HG03520 (cell line): ENCODE measurements around the gene OSER1.
"Not testable (repeated sequence)": the region's sequence is repeated elsewhere in the genome, so short reads cannot be mapped to it uniquely, and the experiment has no call there.

Source experiments
- ATAC-seq: cut with Tn5 transposase; IDR thresholded peaks from one replicate; pipeline ENCODE4 v1.9.1; 2021; ENCODE audit warnings: mild to moderate bottlenecking, moderate library complexity; ENCODE audit not compliant: unreplicated experiment

OSER1 gene

GRCh38 chr20:44204156-44204831 lies 6.3 kb downstream of the OSER1 start:
- no peak for ATAC-seq

- no peak for ATAC-seq
Measured at GRCh38 chr20:44203161-44203560, 7.4 kb downstream of the OSER1 start.

DNA sequence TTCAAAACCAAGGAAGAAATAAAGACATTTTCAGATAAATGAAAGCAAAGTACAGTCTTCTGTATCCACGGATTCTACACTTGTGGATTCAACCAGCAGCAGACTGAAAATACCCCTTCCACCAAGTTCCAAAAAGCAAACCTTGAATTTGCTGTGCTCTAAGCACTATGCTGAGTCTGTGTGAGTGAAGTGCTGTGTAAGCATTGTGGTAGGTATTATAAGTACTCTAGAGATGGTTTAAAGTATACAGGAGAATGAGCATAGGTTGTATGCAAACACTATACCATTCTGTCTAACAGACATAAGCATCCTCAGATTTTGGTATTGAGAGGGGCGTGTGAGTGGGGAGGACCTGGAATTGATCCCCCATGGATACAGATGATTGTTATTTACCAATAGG lies 9.6 kb downstream of the OSER1 start:
- ATAC-seq = no peak

DNA sequence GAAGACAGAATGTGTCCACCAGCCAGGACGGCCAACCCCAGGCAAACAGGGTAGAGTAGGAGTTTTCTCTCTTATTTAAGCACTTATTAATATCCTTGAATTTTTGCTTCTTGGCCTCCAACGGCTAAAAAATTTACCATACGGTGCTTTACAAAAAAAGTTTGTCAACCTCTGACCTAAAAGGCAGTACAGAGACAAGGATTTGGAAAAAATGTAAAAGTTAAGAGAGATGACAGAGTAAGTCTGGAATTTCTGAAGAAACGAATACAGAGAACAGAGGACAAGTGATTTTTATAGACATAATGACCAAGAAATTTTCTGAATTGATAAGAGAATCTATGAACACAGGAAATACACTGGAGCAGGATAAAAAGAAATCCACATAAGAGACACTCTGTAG lies 10.2 kb downstream of the OSER1 start:
- no peak for ATAC-seq

DNA sequence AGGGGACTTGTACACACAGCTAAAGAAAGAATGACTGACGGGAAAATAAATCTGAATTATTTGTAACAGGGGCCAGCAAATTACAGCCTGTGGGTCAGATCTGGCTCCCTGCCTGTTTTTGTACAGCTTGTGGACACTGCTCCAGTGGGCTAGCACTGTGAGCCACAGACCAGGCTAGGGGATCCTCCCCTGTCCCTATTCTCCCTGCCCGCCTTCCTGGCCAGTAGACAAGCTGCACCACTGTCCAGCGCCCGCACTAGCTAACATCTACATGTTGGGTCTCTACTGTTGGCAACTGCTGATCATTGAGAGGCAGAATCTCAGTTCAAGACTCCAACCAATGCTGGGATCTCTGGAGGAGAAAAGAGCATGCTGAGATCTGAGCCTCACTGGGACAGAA lies 10.7 kb downstream of the OSER1 start:
- ATAC-seq = no peak

DNA sequence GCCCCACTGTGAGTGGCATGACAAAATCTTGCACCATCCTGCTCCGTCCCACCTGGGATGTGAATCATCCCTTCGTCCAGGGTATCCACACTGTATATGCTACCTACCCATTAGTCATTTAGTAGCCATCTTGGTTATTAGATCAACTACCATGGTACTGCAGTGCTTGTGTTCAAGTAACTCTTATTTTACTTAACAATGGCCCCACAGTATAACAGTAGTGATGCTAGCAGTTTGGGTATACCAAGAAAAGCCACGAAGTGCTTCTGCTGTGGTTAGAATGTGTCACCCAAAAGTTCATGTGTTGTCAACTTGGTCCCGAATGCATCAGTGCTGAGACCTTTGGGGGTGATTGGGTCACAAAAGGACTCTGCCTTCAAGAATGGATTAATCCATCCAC lies 11.7 kb downstream of the OSER1 start:
- no peak for ATAC-seq

DNA sequence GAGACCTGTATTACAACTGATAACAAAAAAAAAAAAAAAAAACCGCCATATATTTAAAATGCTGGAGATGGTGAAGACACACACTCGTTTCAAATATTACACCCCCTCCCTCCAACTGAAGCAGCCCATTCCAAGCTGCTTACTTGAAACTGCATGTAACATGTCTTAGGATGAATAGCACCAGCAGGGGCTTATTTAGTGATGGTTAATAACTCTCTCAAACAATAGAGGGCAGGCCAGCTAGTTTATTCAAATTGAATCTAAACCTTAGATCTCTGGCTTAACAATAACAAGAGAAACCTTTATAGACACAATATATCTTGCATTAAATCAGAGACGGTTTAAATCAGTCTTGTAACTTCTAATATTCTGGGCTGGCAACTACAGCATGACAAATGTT lies 14.3 kb downstream of the OSER1 start:
- no peak for ATAC-seq

- no peak for ATAC-seq
Measured at GRCh38 chr20:44195605-44196004, 15.0 kb downstream of the OSER1 start.

DNA sequence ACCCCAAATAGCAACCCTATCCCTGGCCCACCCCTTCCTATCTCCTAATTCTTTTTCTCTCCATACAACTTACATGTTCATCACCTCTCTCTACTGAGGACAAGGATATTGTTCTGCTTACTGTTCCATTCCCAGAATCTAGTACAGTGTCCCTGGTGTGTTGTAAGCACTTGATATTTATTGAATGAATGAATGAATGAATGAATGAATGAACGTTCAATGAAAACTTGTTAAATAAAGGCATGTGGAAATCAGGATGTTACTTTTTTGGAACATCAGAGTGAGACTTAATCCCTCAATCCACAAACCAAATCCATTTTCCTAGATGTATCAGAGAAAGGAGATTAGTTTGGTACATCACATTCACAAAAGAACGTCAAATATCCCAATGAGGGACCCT lies 16.8 kb downstream of the OSER1 start:
- ATAC-seq = no peak

DNA sequence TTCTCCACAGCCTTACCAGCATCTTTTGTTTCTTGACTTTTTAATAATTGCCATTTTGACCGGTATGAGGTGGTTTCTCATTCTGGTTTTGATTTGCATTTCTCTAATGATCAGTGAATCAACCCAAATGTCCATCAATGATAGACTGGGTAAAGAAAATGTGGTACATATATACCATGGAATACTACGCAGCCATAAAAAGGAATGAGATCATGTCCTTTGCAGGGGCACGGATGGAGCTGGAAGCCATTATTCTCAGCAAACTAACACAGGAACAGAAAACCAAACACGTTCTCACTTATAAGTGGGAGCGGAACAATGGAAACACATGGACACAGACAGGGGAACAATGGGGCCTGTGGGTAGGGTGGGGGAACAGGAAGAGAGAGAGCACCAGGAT lies 18.9 kb downstream of the OSER1 start:
- ATAC-seq = not testable (repeated sequence)

GRCh38 chr20:44190197-44190852 lies 20.2 kb downstream of the OSER1 start:
- ATAC-seq = not testable (repeated sequence)

DNA sequence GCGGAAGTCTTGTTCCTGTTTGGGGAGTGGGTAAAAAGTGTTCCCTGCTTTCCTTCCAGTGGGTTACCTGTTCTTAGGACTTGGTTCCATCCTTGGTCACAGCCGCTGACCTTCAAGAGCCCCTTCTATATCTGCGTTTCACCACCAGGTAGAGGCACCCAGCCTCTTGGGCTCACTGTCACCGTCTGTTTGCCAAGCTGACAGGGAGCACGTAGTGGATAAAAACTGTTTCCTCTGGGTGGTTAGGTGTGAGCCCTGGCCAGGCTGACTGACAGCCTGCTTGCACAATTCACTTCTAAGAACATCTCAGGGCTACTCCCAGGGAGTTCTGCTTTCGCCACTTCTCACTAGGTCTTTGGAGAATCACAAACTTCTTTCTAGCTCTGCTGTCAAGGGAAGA lies 21.8 kb downstream of the OSER1 start:
- no peak for ATAC-seq

- no peak for ATAC-seq
Measured at GRCh38 chr20:44187772-44188709, 22.5 kb downstream of the OSER1 start.

DNA sequence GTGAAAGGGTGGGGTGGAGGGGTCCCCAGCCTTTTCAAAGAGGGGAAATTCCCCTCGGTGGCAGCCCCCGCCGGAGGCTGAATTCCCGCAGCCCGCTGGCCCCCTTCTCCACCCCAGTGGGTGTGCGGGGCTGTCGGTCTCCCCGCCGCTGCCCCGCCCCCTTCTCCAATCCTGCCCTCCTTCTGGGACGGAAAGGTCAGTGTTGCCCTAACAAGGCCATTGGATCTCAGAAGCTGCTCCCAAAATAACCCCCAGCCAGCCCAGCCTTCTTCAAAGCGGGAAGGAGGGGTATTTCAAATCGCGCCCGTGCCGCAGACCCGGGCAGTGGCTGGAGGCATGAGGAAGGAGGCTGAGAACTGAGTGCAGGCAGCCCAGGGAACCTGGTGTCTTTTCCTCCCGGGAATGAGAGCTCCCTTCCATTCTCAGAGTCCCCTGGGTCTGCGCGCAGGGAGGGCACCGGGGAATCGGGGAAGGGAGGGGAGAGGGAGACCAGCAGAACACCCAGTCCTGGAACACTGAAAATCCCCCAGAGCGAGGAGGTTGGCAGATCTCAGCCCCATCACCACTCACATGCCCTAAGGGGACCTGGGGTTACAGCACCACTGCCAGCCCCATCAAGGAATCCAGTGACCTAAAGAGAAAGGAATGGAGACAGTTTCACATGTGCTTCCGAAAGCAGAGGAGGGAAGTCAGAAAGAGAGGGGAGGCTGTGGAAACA lies 23.4 kb downstream of the OSER1 start, which contains the start of gene JPH2:
JPH2 (minus strand) TSS at position 135 of the 718 bp plus-strand sequence. CDS start 483 bp downstream, outside the sequence.
- ATAC-seq = no peak

DNA sequence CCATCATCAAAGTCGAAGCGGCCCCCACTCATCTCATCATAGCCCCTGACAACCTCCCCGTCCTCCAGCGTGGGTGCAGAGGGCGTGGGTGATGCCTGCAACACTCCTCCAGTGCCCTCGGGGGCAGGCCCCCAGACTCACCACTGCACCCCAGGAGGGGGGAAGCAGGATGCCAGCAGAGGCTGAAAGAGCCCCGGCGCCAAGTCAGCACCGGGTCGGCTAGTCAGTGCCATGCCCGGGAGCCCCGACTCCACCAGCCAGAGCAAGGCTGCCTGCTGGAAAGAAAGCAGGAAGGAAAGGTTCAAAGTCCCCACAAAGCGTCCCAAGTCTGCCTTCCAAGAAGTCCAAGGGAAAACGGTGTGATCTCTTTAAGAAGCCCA lies 23.9 kb downstream of the OSER1 start:
- ATAC-seq = no peak

DNA sequence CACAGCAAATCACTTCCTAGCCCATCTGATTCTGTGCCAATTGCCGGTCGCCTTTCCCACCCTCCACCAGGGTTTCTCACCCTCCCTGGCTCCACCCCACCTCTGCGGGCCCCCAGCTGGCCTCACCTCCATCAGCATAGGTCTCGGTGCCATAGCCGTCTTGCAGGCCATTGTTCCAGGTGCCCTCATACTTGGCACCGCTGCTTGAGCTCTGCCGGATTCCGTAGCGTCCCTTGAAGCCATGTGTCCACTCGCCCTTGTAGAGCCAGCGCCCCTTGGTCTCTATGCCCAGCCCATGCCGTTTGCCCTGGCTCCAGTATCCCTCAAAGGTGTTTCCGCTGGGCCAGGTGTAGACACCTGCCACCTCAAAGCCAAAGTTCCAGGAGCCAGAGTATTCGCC lies 24.4 kb downstream of the OSER1 start:
- no peak for ATAC-seq

GRCh38 chr20:44185574-44185973 lies 25.0 kb downstream of the OSER1 start:
- no peak for ATAC-seq

DNA sequence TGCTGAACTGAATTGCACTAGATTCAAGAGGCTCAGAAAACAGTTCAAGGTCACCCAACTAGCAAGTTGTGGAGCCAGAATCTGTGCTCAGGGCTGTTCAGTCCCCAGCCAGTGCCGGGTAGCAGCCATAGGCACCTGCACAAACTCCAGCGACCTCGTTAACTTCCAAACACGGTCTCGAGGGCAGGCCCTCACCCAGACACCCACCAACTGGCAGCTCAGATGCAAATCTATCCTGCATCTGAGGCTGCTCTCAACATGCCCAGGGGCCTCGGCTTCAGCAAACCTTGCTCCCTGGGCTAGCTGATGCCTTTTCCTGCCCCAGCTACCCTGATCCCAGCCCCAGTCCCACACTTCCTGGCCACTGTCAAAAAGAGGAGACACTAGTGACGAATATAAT lies 27.3 kb downstream of the OSER1 start:
- no peak for ATAC-seq

DNA sequence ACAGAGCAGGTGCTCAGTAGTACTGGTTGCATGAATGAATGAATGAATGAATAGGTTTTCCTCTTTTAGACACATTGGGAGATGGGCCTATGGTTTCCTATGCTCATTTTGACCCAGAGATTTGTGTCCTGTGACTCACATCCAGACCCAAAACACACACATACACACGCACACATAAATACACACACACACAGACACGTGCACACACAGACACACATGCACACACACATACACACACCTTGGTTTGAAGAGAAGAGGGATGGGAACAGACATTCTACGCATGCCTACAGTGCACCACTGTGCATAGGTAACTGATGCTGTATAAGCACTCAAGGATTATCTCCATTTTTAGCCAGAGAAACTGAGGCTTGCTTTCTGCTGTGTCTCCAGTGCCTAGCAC lies 27.7 kb downstream of the OSER1 start:
- ATAC-seq = no peak

DNA sequence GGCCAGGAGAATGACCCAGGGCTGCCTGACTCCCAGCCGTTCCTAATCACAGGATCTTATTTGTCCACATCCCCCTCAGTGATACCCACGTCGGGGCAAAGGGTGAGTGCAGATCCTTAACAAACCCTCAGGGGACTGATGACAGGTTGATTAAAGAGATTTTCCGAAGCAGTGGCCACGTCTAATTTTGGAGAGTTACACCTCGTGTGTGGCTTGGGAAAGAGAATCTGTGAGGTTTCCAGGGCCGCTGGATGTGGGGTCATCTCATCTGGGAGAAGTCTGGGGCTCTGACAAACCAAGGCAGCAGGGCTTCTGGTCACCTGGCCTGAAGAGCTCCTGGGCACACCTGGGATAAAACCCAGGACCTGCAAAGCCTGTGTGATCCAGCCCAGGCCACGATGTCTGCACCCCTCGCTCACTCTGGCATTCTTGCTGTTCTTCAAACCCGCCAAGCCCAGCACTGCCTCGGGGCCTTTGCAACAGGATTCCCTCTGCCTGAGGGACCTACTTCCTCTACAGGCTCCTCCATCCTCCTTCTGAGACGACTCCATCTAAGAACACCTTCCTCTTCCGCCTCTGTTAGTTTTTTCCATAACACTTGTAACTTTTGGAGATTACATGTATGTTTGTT lies 28.3 kb downstream of the OSER1 start:
- ATAC-seq = no peak

DNA sequence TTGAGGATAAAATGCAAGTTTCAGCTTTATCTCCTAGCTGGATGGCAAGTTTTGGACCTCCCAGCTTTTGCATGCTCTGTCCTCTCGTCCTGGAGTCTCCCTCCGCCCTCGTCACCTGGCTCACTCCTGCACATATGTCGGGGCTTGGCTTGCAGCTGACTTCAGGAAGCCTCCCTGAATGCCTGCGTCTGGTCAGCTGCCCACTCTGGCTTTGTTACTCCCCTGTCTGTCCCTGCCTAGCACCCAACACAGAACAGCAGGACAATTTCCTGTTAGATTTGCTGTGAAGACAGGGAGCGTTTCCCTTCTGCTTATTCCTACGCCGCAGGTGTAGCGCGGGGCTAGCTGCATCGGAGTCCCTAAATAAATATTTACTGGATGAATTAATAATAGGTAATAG lies 29.0 kb downstream of the OSER1 start:
- ATAC-seq = no peak
